ENCODE results near the gene SLIT3.

Gene SLIT3

DNA sequence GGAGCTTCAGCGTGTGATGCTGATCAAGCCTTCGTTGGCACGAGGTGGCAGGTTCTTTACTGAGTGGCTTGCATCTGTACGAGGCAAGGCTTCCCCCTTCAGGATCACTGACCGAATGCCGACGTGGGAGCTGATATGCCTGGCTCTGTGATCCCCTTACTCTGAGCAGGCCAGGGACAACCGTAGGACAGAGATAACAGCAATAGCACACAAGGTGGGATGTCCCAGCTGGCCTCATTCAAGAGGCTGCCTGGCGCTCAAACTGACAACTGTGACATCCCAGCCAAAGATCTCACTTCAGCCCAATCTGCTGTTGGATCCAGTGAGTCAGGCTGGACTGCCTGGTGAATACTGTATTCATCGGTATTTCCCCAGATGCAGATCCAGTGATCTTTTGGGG is 522.4 kb downstream of the SLIT3 start:
- DNase-seq (ENCODE audit: extremely low read depth, insufficient read length): no peak
- H3K27me3 ChIP-seq (replicated peaks; ENCODE audit: control insufficient read depth, insufficient read depth, low read length): no peaks in the 10 kb centered on the region; the same call in 1 of the 2 replicates
- TF ChIP-seq, protein P1, sequence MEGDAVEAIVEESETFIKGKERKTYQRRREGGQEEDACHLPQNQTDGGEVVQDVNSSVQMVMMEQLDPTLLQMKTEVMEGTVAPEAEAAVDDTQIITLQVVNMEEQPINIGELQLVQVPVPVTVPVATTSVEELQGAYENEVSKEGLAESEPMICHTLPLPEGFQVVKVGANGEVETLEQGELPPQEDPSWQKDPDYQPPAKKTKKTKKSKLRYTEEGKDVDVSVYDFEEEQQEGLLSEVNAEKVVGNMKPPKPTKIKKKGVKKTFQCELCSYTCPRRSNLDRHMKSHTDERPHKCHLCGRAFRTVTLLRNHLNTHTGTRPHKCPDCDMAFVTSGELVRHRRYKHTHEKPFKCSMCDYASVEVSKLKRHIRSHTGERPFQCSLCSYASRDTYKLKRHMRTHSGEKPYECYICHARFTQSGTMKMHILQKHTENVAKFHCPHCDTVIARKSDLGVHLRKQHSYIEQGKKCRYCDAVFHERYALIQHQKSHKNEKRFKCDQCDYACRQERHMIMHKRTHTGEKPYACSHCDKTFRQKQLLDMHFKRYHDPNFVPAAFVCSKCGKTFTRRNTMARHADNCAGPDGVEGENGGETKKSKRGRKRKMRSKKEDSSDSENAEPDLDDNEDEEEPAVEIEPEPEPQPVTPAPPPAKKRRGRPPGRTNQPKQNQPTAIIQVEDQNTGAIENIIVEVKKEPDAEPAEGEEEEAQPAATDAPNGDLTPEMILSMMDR (IDR thresholded peaks at IDR 0.05; ENCODE audit: insufficient read depth, low read length, poor library complexity, severe bottlenecking): no peak
- no peak overlapping the region for H3K4me3 ChIP-seq (replicated peaks; ENCODE audit: low read depth, low read length)
- no peaks in the 10 kb centered on the region for H3K36me3 ChIP-seq (ENCODE audit: control insufficient read depth, insufficient read depth, low read length)

DNA sequence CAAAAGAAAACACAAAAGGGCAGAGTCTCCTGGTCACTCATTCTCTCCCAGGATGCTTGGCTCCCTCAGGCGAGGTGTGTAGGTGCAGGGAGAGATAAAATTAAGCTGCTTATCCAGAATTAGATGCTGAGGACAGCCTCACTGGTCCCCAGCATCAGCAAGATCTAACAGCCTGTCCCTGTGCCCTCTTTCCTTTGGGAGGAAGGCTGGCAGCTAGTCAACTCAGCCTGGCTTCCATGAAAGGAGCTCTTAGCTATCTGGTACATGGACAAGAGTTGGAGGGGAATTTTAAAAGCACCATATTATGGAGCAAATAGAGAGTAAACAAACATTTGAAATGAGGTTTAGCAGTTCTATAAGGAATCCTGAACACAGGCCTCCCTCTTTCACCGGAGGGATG is 523.3 kb downstream of the SLIT3 start:
- no peak for DNase-seq (ENCODE audit: extremely low read depth, insufficient read length)
- Histone ChIP-seq H3K36me3 (ENCODE audit: control insufficient read depth, insufficient read depth, low read length) (no peaks in the 10 kb centered on the region), H3K27me3 (replicated peaks; ENCODE audit: control insufficient read depth, insufficient read depth, low read length) (no peaks in the 10 kb centered on the region; the same call in 1 of the 2 replicates), H3K4me3 (replicated peaks; ENCODE audit: low read depth, low read length) (no peak overlapping the region)
- TF ChIP-seq, protein P1 (IDR thresholded peaks at IDR 0.05; ENCODE audit: insufficient read depth, low read length, poor library complexity, severe bottlenecking): no peak

- Histone ChIP-seq H3K36me3 (ENCODE audit: control insufficient read depth, insufficient read depth, low read length) (no peaks in the 10 kb centered on the region), H3K27me3 (replicated peaks; ENCODE audit: control insufficient read depth, insufficient read depth, low read length) (peaks cover 2% of the 10 kb centered on the region; the same call in 1 of the 2 replicates), H3K4me3 (replicated peaks; ENCODE audit: low read depth, low read length) (no peak overlapping the region)
- TF ChIP-seq, protein P1 (IDR thresholded peaks at IDR 0.05; ENCODE audit: insufficient read depth, low read length, poor library complexity, severe bottlenecking): no peak
- DNase-seq (ENCODE audit: extremely low read depth, insufficient read length): no peak
These were observed 524.9 kb downstream of the SLIT3 start for GRCh38 chr5:168776070-168776469.

DNA sequence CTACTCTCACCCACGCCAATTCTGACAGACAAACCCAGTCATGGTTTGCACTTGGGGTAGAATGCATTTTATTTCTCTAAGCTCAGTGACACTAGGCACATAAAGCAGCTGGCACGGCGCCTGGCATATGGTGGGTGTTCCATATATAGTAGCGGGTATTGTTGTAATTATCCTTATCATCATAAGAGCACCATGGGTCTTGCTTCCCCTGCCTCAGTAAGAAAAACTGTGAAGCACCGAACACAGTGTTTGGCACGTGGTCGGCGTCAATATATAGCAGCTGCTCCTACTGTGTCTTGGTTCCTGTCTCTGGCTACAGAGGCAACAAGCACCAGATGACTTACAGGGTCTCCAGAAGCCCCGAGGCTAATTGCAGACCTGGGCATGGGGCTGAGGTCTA is 527.7 kb downstream of the SLIT3 start:
- Histone ChIP-seq H3K36me3 (ENCODE audit: control insufficient read depth, insufficient read depth, low read length) (no peaks in the 10 kb centered on the region), H3K4me3 (replicated peaks; ENCODE audit: low read depth, low read length) (no peak overlapping the region), H3K27me3 (replicated peaks; ENCODE audit: control insufficient read depth, insufficient read depth, low read length) (peaks cover 3% of the 10 kb centered on the region)
- no peak for DNase-seq (ENCODE audit: extremely low read depth, insufficient read length)
- TF ChIP-seq, protein P1 (IDR thresholded peaks at IDR 0.05; ENCODE audit: insufficient read depth, low read length, poor library complexity, severe bottlenecking): no peak

GRCh38 chr5:168772316-168772961 is 528.5 kb downstream of the SLIT3 start:
- TF ChIP-seq, protein P1 (IDR thresholded peaks at IDR 0.05; ENCODE audit: insufficient read depth, low read length, poor library complexity, severe bottlenecking): no peak
- DNase-seq (ENCODE audit: extremely low read depth, insufficient read length): no peak
- peaks cover 3% of the 10 kb centered on the region for H3K27me3 ChIP-seq (replicated peaks; ENCODE audit: control insufficient read depth, insufficient read depth, low read length)
- no peaks in the 10 kb centered on the region for H3K36me3 ChIP-seq (ENCODE audit: control insufficient read depth, insufficient read depth, low read length)
- no peak overlapping the region for H3K4me3 ChIP-seq (replicated peaks; ENCODE audit: low read depth, low read length)

DNA sequence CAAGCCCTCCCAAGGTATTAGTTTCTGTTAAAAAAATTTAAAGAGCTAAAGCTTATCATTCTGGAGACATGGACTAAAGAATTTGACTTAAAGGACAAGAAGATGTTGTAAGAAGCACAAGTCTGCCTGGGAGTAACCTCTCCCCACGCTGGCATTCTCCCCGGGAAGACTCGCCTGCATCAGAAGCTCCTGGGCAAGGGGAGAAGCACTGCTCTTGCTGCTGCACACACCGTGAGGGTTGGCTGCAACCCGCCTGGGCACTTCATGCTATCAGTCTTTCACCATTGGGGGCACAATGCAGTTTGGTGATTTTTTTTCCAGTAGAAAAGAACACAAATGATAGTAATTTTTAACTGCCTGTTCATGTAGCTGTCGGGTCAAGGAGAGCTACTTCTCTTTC is 529.3 kb downstream of the SLIT3 start:
- peaks cover 3% of the 10 kb centered on the region for H3K27me3 ChIP-seq (replicated peaks; ENCODE audit: control insufficient read depth, insufficient read depth, low read length)
- no peaks in the 10 kb centered on the region for H3K36me3 ChIP-seq (ENCODE audit: control insufficient read depth, insufficient read depth, low read length)
- TF ChIP-seq, protein P1 (IDR thresholded peaks at IDR 0.05; ENCODE audit: insufficient read depth, low read length, poor library complexity, severe bottlenecking): no peak
- DNase-seq (ENCODE audit: extremely low read depth, insufficient read length): no peak
- no peak overlapping the region for H3K4me3 ChIP-seq (replicated peaks; ENCODE audit: low read depth, low read length)

Data from GM06990 (cell line).